GM12878 (cell line): ENCODE data around the gene TLDC2. TPM values are rescaled to one million over a fixed set of nuclear protein-coding genes. Genes with fewer than 3 reads are reported as not detected.
A peak's percentile ranks its signal among the peaks of the same experiment; 100 is the strongest.

Source experiments
- ATAC-seq: fragments of 200-7000 bp; cut with Tn5 transposase; 3 replicates; pipeline ENCODE4 v1.9.1; 2020; ENCODE audit warnings: mild to moderate bottlenecking, moderate library complexity
- BruUV-seq: library from RNA; stranded (reverse); fragments of 400-500 nt; replicated peaks from 2 replicates; lab custom pipeline; 2021; lab: Mats Ljungman, UMichigan
- CTCF ChIA-PET: fragments of 300-600 bp; sonication (Branson Sonifier 250); formaldehyde crosslinking; extraction: SDS; loops from one replicate; lab custom pipeline; 2021; ENCODE audit warnings: inconsistent platforms; lab: Yijun Ruan, JAX
- POLR2A ChIA-PET: fragments of 350-600 bp; formaldehyde crosslinking; extraction: SDS; loops from one replicate; lab custom pipeline; 2021; ENCODE audit warnings: inconsistent platforms; lab: Charles Lee
- RAD21 ChIA-PET: fragments of 300-600 bp; sonication (Branson Sonifier 250); formaldehyde crosslinking; loops from one replicate; lab custom pipeline; 2023; ENCODE audit warnings: antibody characterized with exemption; ENCODE audit not compliant: unreplicated experiment; lab: Charles Lee
- SMC1A ChIA-PET: fragments of 300-600 bp; sonication (Branson Sonifier 250); formaldehyde crosslinking; loops from one replicate; lab custom pipeline; 2023; ENCODE audit not compliant: unreplicated experiment, uncharacterized antibody; lab: Charles Lee
- DNase-seq: peaks from one replicate; pipeline ENCODE4 v3.0.0-alpha.2; 2011; ENCODE audit warnings: low read depth, low spot score
- FAIRE-seq: peaks from 3 replicates; lab custom pipeline; 2011; peaks lifted over from hg19 to GRCh38; lab: Jason Lieb, UNC
- H2AFZ ChIP-seq: 2 replicates; pipeline ENCODE4 v1.6.0; 2011; ENCODE audit warnings: low read depth, low read length, control low read depth; ENCODE audit not compliant: control insufficient read depth
- H3K27ac ChIP-seq: 2 replicates; pipeline ENCODE4 v1.5.1; 2011; ENCODE audit warnings: control low read depth; ENCODE audit not compliant: control insufficient read depth, insufficient read depth
- H3K27me3 ChIP-seq, 2 experiments: replicated peaks in 1 of 2; 2 replicates each; pipeline versions ENCODE4 v1.6.0 to v1.6.1; 2011; ENCODE audit warnings: low read length in 1 of 2; ENCODE audit not compliant: control insufficient read depth in 2 of 2, insufficient read depth in 2 of 2
- H3K36me3 ChIP-seq, 2 experiments: 2 replicates each; pipeline ENCODE4 v1.5.1; 2011; ENCODE audit warnings: low read length in 1 of 2; ENCODE audit not compliant: control insufficient read depth in 2 of 2, insufficient read depth in 2 of 2
- H3K4me1 ChIP-seq: 2 replicates; pipeline ENCODE4 v1.6.1; 2011; ENCODE audit warnings: mild to moderate bottlenecking, low read length, moderate library complexity, mixed read lengths; ENCODE audit not compliant: control insufficient read depth, insufficient read depth
- H3K4me2 ChIP-seq: 2 replicates; pipeline ENCODE4 v1.6.0; 2011; ENCODE audit warnings: control low read depth; ENCODE audit not compliant: control insufficient read depth, insufficient read depth
- H3K4me3 ChIP-seq: fragments of 200-600 bp; sonication (generic); 2 replicates; pipeline ENCODE4 v1.5.1; 2016
- H3K79me2 ChIP-seq: 2 replicates; pipeline ENCODE4 v1.6.0; 2011; ENCODE audit warnings: low read length; ENCODE audit not compliant: control insufficient read depth, insufficient read depth
- H3K9ac ChIP-seq: 2 replicates; pipeline ENCODE4 v1.8.0; 2011; ENCODE audit warnings: low read length, control low read depth, mixed read lengths; ENCODE audit not compliant: control insufficient read depth, insufficient read depth
- H3K9me3 ChIP-seq: replicated peaks from 3 replicates; pipeline ENCODE4 v1.5.1; 2011; ENCODE audit warnings: mild to moderate bottlenecking, low read length; ENCODE audit not compliant: control insufficient read depth, insufficient read depth
- H4K20me1 ChIP-seq: 2 replicates; pipeline ENCODE4 v1.6.0; 2011; ENCODE audit not compliant: control insufficient read depth, insufficient read depth
- ETV6 ChIP-seq, 2 experiments: fragments of 450-650 bp in 1 of 2; IDR thresholded peaks in 1 of 2; conservative IDR thresholded peaks in 1 of 2; 2 replicates each; pipeline ENCODE4 v1.6.1; 2014; ENCODE audit warnings: antibody characterized with exemption in 1 of 2, borderline replicate concordance in 1 of 2, low read depth in 1 of 2, mild to moderate bottlenecking in 1 of 2, moderate library complexity in 1 of 2
- MLLT1 ChIP-seq: fragments of 450-650 bp; IDR thresholded peaks from 2 replicates; pipeline ENCODE4 v1.6.1; 2016; ENCODE audit warnings: mild to moderate bottlenecking
- WGBS: methylation state at CpG from one replicate; pipeline ENCODE4 v1.1.6; 2016; ENCODE audit warnings: low lambda C conversion rate; ENCODE audit not compliant: insufficient replicate concordance, insufficient coverage; ENCODE audit errors: missing lambda C conversion rate; 5-methylcytosine and 5-hydroxymethylcytosine counted together
- in situ Hi-C: fragments of 300-500 bp; cut with MboI; formaldehyde crosslinking; loops from 9 replicates; pipeline ENCODE4 v1.14.3; 2018; ENCODE audit warnings: mixed read lengths
- intact Hi-C: fragments of 100-400 bp; cut with micrococcal nuclease; formaldehyde crosslinking; loops from one replicate; pipeline ENCODE4 v1.14.2; 2022; ENCODE audit not compliant: unreplicated experiment
- polyA plus RNA-seq, 11 experiments: library from polyadenylated mRNA; depleted of rRNA in 4 of 11; unstranded in 6 of 11; stranded (reverse) in 5 of 11; fragments of >200 nt; fragmentation: Nextera tagmentation in 4 of 11; fragmentation: Illumina TruSeq in 1 of 11; extraction: Ambion mirVana in 4 of 11; extraction: Trizol in 1 of 11; gene quantifications; 1 replicate in 1 of 11; 2 replicates in 10 of 11; pipeline versions ENCODE4 v1.2.1 to v1.2.3, GENCODE V29; 2011 to 2016; ENCODE audit warnings: inconsistent platforms in 2 of 11, missing spikeins in 2 of 11, low read depth in 1 of 11
- total RNA-seq, 4 experiments: library from RNA; depleted of rRNA in 3 of 4; stranded (reverse); fragments of >200 nt in 3 of 4; fragmentation: Illumina TruSeq in 1 of 4; extraction: Trizol in 1 of 4; gene quantifications; 2 replicates each; pipeline versions ENCODE4 v1.2.1 to v1.2.3, GENCODE V29; 2013 to 2021

TLDC2 gene
- total and polyA plus RNA-seq, 10 of the 15 experiments (the other 5 are each of a cell fraction or from before 2014, with no cell fraction given), result 0.05 to 0.41 (median 0.21) TPM

GRCh38 chr20:36861875-36862801 lies 13.8 kb upstream of the TLDC2 start:
- CTCF ChIA-PET, result interaction anchor here (0.9 to 25.3 kb wide), 11 partner anchors 8 to 100 kb away, joined by 3 to 349 read pairs (median 4); partner anchors contain the start of gene DSN1
- in situ Hi-C loops (no loop called here), intact Hi-C loops (loop anchor here (1.0 to 10.0 kb wide), 5 partner anchors 24 to 257 kb away; partner anchors contain the start of genes DSN1 and RAB5IF)
- H2AFZ ChIP-seq, result no peak overlapping the region
- 0 out of 2 replicates have a peak, but pooled peaks cover 3% of the 10 kb centered on the region for H4K20me1 ChIP-seq
- H3K27ac ChIP-seq, result no peak overlapping the region
- ATAC-seq (no peak), DNase-seq (no peak), FAIRE-seq (no peak)
- no peaks in the 10 kb centered on the region for H3K9me3 ChIP-seq
- peak overlapping the region; percentile 86 for H3K4me2 ChIP-seq
- H3K9ac ChIP-seq, result peak overlapping the region; percentile 61; the same call in 1 of the 2 replicates
- SMC1A ChIA-PET, result interaction anchor here (0.5 to 13.5 kb wide), 7 partner anchors 10 to 96 kb away, joined by 3 to 105 read pairs (median 5); no protein-coding TSS in a partner anchor
- RAD21 ChIA-PET, result interaction anchor here (1.1 to 9.7 kb wide), 9 partner anchors 10 to 105 kb away, joined by 3 to 215 read pairs (median 4); partner anchors contain the start of gene DSN1
- no peaks in the 10 kb centered on the region for H3K36me3 ChIP-seq
- H3K4me1 ChIP-seq, result peaks cover 26% of the 10 kb centered on the region
- POLR2A ChIA-PET, result interaction anchor here (0.6 to 12.4 kb wide), 7 partner anchors 9 to 1842 kb away, joined by 3 to 114 read pairs (median 6); partner anchors contain the start of gene DSN1
- peaks cover 16% of the 10 kb centered on the region for H3K79me2 ChIP-seq
- TF ChIP-seq ETV6 (conservative IDR thresholded peaks at IDR 0.05 in 1 of 2, IDR thresholded peaks at IDR 0.05 in 1 of 2; ENCODE audit: borderline replicate concordance in 1 of 2, low read depth in 1 of 2) (no peak), MLLT1 (0 out of 2 replicates have a peak, but pooled peaks have one; percentile 57)
- H3K27me3 ChIP-seq, result no peaks in the 10 kb centered on the region
- 72% methylated on average over 45 of the region's 45 CpGs for WGBS
- BruUV-seq, result no TSS peak
- peak overlapping the region; percentile 80 for H3K4me3 ChIP-seq
